Measurements from ENCODE around the gene MS4A6A. TPM values are rescaled to one million over a fixed set of nuclear protein-coding genes. Genes with fewer than 3 reads are reported as not detected.

MS4A6A gene, protein sequence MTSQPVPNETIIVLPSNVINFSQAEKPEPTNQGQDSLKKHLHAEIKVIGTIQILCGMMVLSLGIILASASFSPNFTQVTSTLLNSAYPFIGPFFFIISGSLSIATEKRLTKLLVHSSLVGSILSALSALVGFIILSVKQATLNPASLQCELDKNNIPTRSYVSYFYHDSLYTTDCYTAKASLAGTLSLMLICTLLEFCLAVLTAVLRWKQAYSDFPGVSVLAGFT
- total RNA-seq: 10 to 100 TPM in 3 of 4 donors, 1 to 10 TPM in 1; 4.1 to 22.2 (median 15.0) TPM

DNA sequence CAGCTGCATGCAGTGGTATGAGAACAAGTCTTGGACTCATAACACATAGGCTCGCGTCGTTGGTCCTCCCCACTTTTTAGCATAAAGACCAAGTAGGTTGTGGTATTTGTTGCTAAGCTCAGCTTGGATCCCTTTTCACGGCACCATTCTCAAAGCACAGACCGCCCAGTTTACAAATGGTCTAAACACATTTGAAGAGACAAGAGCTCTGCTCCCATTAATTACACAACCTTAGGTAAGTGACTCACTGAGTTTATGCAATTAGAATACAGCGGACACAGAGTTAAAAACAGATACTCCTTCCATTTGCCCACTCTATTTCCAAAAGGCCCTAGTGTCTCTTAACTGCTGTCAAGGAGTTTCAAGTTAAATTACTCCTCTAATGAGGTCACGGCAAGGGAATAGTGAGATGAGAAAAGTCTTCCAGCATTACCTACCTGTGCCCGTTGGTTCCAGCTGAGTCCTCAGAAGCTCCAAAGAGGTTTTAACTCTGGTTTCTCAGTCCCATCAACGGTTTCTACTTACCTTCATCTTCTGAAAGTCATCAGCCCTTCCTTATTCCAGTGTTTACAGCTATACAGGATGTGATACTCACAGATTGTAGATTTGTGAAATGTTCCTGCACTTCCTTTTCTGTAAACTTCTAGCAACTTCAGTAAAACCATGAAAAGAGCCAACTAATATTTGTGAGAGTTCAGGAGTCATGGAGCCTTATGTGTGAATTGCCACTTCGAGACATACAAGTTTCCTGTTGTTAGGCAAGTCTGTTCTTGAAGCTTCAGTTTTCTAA lies at the start of gene MS4A6A:
Gene MS4A6A (minus strand): TSS at position 543 of the 790 bp plus-strand sequence. CDS start 1,356 bp downstream, outside the sequence.
- TF ChIP-seq POLR2A (IDR thresholded peaks at IDR 0.05): no peak
- TF ChIP-seq, protein P1, sequence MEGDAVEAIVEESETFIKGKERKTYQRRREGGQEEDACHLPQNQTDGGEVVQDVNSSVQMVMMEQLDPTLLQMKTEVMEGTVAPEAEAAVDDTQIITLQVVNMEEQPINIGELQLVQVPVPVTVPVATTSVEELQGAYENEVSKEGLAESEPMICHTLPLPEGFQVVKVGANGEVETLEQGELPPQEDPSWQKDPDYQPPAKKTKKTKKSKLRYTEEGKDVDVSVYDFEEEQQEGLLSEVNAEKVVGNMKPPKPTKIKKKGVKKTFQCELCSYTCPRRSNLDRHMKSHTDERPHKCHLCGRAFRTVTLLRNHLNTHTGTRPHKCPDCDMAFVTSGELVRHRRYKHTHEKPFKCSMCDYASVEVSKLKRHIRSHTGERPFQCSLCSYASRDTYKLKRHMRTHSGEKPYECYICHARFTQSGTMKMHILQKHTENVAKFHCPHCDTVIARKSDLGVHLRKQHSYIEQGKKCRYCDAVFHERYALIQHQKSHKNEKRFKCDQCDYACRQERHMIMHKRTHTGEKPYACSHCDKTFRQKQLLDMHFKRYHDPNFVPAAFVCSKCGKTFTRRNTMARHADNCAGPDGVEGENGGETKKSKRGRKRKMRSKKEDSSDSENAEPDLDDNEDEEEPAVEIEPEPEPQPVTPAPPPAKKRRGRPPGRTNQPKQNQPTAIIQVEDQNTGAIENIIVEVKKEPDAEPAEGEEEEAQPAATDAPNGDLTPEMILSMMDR (IDR thresholded peaks at IDR 0.05): no peak
- intact Hi-C loops (cut with DNase I; ENCODE audit: low total_unique reads): no loop called here
- H3K4me3 ChIP-seq (ENCODE audit: low read depth, poor library complexity, severe bottlenecking): peak within 1 kb of the TSS; percentile 7
- WGBS, 2 donors: 60% methylated on average over 10 of the region's 10 CpGs
- DNase-seq (ENCODE audit: low spot score in 2 of 2): no peak

DNA sequence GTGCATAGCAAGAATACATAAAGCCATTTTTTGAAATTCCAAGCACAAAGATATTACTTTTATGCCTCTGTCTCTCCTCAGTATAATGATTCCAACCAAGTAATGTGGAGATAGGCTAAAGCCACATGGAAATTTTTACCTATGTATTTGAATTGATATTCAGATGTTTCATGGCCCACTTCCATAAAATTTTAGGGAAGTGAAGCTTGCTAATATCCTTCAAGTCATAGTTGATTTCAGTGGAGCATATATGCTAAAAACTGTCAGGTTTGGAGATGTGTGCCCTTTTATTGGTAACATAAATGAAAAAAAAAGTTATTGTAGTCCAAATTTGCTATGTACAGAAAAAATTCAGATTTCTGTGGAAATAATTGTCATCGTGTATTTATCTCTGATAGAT lies 47.8 kb upstream of the MS4A6A start:
- 62 to 63% methylated on average over 1 of the region's 1 CpG for WGBS, 2 donors
- intact Hi-C loops (cut with DNase I; ENCODE audit: low total_unique reads): no loop called here
- TF ChIP-seq POLR2A (IDR thresholded peaks at IDR 0.05): no peak
- no peak for DNase-seq (ENCODE audit: low spot score in 2 of 2)
- no peak overlapping the region for H3K4me3 ChIP-seq (ENCODE audit: low read depth, poor library complexity, severe bottlenecking)

DNA sequence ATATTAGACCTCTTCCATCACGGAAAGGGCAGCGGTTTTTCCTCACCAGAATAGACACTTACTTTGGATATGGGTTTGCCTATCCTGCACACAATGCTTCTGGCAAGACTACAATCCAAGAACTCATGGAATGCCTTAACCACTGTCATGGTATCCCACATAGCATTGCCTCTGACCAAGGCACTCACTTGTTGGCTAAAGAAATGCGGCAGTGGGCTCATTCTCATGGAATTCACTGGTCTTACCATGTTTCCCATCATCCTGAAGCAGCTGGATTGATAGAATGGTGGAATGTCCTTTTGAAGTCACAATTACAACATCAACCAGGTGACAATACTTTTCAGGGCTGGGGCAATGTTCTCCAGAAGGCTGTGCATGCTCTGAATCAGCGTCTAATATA lies 39.3 kb upstream of the MS4A6A start:
- no peak overlapping the region for H3K4me3 ChIP-seq (ENCODE audit: low read depth, poor library complexity, severe bottlenecking)
- no peak for DNase-seq (ENCODE audit: low spot score in 2 of 2)
- intact Hi-C loops (cut with DNase I; ENCODE audit: low total_unique reads): no loop called here
- 84 to 91% methylated on average over 4 of the region's 4 CpGs for WGBS, 2 donors
- TF ChIP-seq, protein P1 (IDR thresholded peaks at IDR 0.05): no peak
- TF ChIP-seq POLR2A (IDR thresholded peaks at IDR 0.05): no peak

DNA sequence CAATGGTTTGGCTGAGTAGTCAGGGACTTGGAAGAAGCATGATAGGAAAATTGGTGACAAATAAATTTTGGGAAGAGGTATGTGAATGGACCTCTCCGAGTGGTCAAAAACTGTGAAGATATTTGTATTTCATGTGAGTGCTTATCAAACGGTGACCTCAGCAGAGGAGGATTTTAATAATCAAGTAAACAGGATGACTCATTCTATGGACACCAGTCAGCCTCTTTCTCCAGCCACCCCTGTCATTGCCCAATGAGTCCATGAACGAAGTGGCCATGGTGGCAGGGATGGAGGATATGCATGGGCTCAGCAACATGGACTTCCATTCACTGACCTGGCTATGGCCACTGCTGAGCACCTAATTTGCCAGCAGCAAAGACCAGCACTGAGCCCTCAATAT lies 38.8 kb upstream of the MS4A6A start:
- no peak overlapping the region for H3K4me3 ChIP-seq (ENCODE audit: low read depth, poor library complexity, severe bottlenecking)
- no peak for TF ChIP-seq POLR2A (IDR thresholded peaks at IDR 0.05)
- TF ChIP-seq, protein P1 (IDR thresholded peaks at IDR 0.05): no peak
- DNase-seq (ENCODE audit: low spot score in 2 of 2): no peak
- WGBS, 2 donors: 63 to 66% methylated on average over 3 of the region's 3 CpGs
- intact Hi-C loops (cut with DNase I; ENCODE audit: low total_unique reads): no loop called here

DNA sequence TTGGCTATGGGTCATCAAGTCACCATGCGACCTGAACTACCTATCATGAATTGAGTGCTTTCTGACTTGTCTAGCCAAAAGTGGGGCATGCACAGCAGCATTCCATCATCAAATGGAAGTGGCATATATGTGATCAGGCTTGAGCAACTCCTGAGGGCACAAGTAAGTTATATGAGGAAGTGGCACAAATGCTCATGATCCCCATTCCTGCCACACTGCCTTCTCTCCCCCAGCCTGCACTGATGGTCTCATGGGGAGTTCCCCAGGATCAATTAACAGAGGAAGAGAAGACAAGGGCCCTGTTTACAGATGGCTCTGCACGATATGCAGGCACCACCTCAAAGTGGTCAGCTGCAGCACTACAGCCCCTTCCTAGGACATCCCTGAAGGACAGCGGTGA lies 38.3 kb upstream of the MS4A6A start:
- intact Hi-C loops (cut with DNase I; ENCODE audit: low total_unique reads): no loop called here
- H3K4me3 ChIP-seq (ENCODE audit: low read depth, poor library complexity, severe bottlenecking): no peak overlapping the region
- no peak for TF ChIP-seq POLR2A (IDR thresholded peaks at IDR 0.05)
- TF ChIP-seq, protein P1 (IDR thresholded peaks at IDR 0.05): no peak
- WGBS, 2 donors: 79 to 94% methylated on average over 3 of the region's 3 CpGs
- no peak for DNase-seq (ENCODE audit: low spot score in 2 of 2)

DNA sequence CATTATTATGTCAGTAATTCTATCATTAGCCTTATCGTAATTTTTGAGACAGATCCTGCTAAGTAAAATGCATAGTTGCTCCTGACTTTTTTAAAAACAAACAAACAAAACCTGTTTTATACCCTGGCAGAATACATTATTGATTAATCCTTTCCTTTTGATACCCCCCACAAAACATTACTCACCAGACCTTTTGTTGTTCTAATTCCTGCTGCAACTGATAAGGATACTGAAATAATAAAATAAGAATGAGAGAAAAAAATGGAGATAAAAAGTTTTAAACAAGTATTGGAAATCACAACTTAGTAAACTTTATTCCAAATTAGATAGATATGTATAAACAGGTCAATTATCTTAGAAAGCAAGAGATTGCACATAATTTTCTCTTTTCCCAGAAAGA lies 31.5 kb upstream of the MS4A6A start:
- H3K4me3 ChIP-seq (ENCODE audit: low read depth, poor library complexity, severe bottlenecking): no peak overlapping the region
- TF ChIP-seq POLR2A (IDR thresholded peaks at IDR 0.05): no peak
- TF ChIP-seq, protein P1 (IDR thresholded peaks at IDR 0.05): no peak
- 85 to 96% methylated on average over 1 of the region's 1 CpG for WGBS, 2 donors
- intact Hi-C loops (cut with DNase I; ENCODE audit: low total_unique reads): no loop called here
- no peak for DNase-seq (ENCODE audit: low spot score in 2 of 2)
